Nephron (organoid): Measurements from ENCODE around the gene DLGAP1.

Experiments
- H3K27ac Mint-ChIP-seq, 3 experiments: 2 replicates each; pipeline ENCODE4 v1.8.0; 2020; ENCODE audit warnings: mixed read lengths in 3 of 3, mild to moderate bottlenecking in 2 of 3, moderate library complexity in 1 of 3
- H3K27me3 Mint-ChIP-seq: 2 replicates; pipeline ENCODE4 v1.8.0; 2021; ENCODE audit warnings: low read depth, mild to moderate bottlenecking, moderate library complexity, mixed read lengths
- H3K36me3 Mint-ChIP-seq: 2 replicates; pipeline ENCODE4 v1.8.0; 2020; ENCODE audit warnings: low read depth, mixed read lengths
- H3K4me1 Mint-ChIP-seq: 2 replicates; pipeline ENCODE4 v1.8.0; 2020; ENCODE audit warnings: mixed read lengths
- H3K4me3 Mint-ChIP-seq, 3 experiments: 2 replicates each; pipeline ENCODE4 v1.8.0; 2020; ENCODE audit warnings: mild to moderate bottlenecking in 3 of 3, mixed read lengths in 3 of 3, moderate library complexity in 2 of 3
- H3K9me3 Mint-ChIP-seq: 2 replicates; pipeline ENCODE4 v1.8.0; 2020; ENCODE audit warnings: mixed read lengths
- CTCF ChIP-seq, 3 experiments: fragments of 200-600 bp; sonication (generic); IDR thresholded peaks; one replicate each; pipeline ENCODE4 v1.5.0; 2021; ENCODE audit warnings: antibody characterized with exemption in 3 of 3; ENCODE audit not compliant: unreplicated experiment in 3 of 3

DLGAP1 gene

GRCh38 chr18:3449512-3450011 lies 1005.5 kb downstream of the DLGAP1 start:
- H3K36me3 Mint-ChIP-seq, result no peaks in the 10 kb centered on the region
- H3K9me3 Mint-ChIP-seq, result no peaks in the 10 kb centered on the region
- H3K27me3 Mint-ChIP-seq, result peaks cover 3% of the 10 kb centered on the region
- peak overlapping the region; percentile 92 to 100 (median 94) for H3K4me3 Mint-ChIP-seq
- peak overlapping the region; percentile 99 for H3K27ac Mint-ChIP-seq
- no peak for TF ChIP-seq CTCF (IDR thresholded peaks at IDR 0.05; ENCODE audit: unreplicated experiment in 3 of 3)
- H3K4me1 Mint-ChIP-seq, result peaks cover 33% of the 10 kb centered on the region

DNA sequence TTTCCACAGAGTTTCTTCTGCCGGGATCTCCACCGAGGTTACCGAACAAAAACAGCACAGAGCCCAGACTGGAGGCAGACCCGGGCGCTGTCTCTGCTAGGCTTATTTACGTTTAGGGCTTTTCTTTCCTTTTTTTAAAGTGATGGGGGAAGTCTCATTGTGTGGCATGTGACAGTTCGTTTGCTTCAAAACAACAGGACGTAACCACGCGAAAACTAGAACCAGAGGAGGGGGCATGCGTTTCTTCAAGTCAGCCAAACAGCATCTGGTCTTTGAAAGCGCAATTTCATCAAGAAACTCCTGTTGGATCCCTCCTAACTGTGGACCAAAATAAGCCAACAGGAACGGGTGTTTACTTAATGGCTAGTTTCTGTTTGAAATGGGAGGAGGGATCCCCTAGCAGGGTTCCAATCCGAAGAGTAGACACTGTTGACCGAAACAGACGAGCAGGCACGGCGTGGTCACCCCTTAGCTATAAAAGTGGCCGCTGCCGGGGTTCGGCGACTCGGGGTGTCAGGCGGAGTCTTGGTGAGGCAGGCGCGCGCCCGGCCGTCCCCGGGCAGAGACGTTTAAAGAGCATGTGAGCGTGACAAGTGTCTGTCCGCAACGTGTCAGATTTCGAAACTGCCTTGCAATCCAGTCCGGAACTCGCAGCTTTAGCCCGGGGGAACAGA lies 1006.1 kb downstream of the DLGAP1 start:
- Mint-ChIP-seq H3K36me3 (no peaks in the 10 kb centered on the region), H3K27ac (peak overlapping the region; percentile 99), H3K9me3 (no peaks in the 10 kb centered on the region), H3K27me3 (peaks cover 3% of the 10 kb centered on the region), H3K4me1 (peaks cover 28% of the 10 kb centered on the region), H3K4me3 (peak overlapping the region; percentile 92 to 100 (median 94))
- TF ChIP-seq CTCF (IDR thresholded peaks at IDR 0.05; ENCODE audit: unreplicated experiment in 3 of 3), result no peak

- Mint-ChIP-seq H3K27me3 (peaks cover 3% of the 10 kb centered on the region), H3K36me3 (no peaks in the 10 kb centered on the region), H3K27ac (peak overlapping the region; percentile 99), H3K9me3 (no peaks in the 10 kb centered on the region), H3K4me1 (peaks cover 24% of the 10 kb centered on the region), H3K4me3 (peak overlapping the region; percentile 92 to 100 (median 94))
- no peak for TF ChIP-seq CTCF (IDR thresholded peaks at IDR 0.05; ENCODE audit: unreplicated experiment in 3 of 3)
Measured at GRCh38 chr18:3447895-3448837, 1006.9 kb downstream of the DLGAP1 start.

DNA sequence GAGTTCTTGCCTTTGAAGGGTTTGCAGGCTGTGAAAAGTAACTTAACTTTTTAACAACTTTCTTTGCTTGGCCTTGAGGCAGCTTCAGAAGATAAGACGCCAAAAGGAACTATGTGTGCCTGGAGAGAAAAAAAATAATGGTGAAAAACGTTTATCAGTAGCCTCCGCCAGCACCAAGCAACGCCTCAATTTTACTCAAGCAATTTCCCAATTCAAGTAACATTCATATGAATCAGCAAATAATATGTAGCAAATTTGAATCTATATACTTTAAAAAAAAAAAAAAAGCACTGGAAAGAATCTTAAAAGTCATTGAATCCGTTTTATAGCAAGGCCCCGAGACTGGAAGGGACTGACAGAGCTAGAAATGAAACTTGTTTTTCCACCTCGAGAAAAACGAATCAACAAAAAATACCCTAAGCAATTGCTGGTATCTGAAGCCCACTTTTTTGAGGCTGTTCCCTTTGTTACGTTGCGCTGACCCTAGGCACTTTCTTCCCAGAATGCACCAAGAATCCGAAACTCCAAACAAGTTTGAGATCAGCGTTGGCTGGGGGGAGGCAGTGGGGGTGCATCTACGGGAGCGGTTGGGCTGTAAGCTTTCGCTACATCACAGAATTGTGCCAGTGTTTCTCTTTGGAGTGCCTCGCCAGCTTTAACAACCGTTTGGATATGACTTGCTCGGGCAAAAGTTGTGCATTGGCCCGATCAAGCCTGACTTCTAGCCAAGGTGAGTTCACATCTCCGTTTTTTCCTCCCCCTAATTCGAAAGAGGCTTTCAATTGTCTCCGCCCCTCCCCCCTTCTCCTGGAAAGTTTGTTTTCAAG lies 1007.8 kb downstream of the DLGAP1 start:
- Mint-ChIP-seq H3K4me1 (peaks cover 24% of the 10 kb centered on the region), H3K4me3 (peak overlapping the region; percentile 92 to 100 (median 94)), H3K36me3 (no peaks in the 10 kb centered on the region)

More for the DNA sequence above, 1007.8 kb downstream of the DLGAP1 start:
- Mint-ChIP-seq H3K27ac (peak overlapping the region; percentile 99), H3K9me3 (no peaks in the 10 kb centered on the region), H3K27me3 (peaks cover 3% of the 10 kb centered on the region)
- no peak for TF ChIP-seq CTCF (IDR thresholded peaks at IDR 0.05; ENCODE audit: unreplicated experiment in 3 of 3)
